H9 (cell line): ENCODE results near the gene FMN1. TPM values are rescaled to one million over a fixed set of nuclear protein-coding genes. Genes with fewer than 3 reads are reported as not detected.

Experiments
- DNase-seq: peaks from one replicate; pipeline ENCODE4 v3.0.0-alpha.2; 2017
- H2AFZ ChIP-seq: one replicate; pipeline ENCODE4 v1.6.1; 2013; ENCODE audit warnings: mild to moderate bottlenecking, low read length, control low read depth, moderate library complexity
- H2AK5ac ChIP-seq: 2 replicates; pipeline ENCODE4 v1.6.1; 2013; ENCODE audit warnings: low read length, control low read depth, mixed read lengths; ENCODE audit not compliant: insufficient read length
- H2BK120ac ChIP-seq: one replicate; pipeline ENCODE4 v1.6.1; 2013; ENCODE audit warnings: low read depth, mild to moderate bottlenecking, low read length, control low read depth, inconsistent platforms; ENCODE audit not compliant: poor library complexity, severe bottlenecking
- H2BK12ac ChIP-seq: 2 replicates; pipeline ENCODE4 v1.6.1; 2013; ENCODE audit warnings: low read length, control low read depth, mixed read lengths, low read depth; ENCODE audit not compliant: insufficient read length
- H2BK15ac ChIP-seq: 2 replicates; pipeline ENCODE4 v1.6.1; 2013; ENCODE audit warnings: low read depth, low read length, control low read depth
- H2BK20ac ChIP-seq: one replicate; pipeline ENCODE4 v1.6.1; 2013; ENCODE audit warnings: low read depth, mild to moderate bottlenecking, low read length, control low read depth, inconsistent platforms; ENCODE audit not compliant: poor library complexity, severe bottlenecking
- H2BK5ac ChIP-seq: 2 replicates; pipeline ENCODE4 v1.6.1; 2013; ENCODE audit warnings: low read length, control low read depth, mixed read lengths; ENCODE audit not compliant: insufficient read length
- H3K14ac ChIP-seq: 2 replicates; pipeline ENCODE4 v1.6.1; 2013; ENCODE audit warnings: low read length, control low read depth; ENCODE audit not compliant: insufficient read depth
- H3K18ac ChIP-seq: 2 replicates; pipeline ENCODE4 v1.6.1; 2013; ENCODE audit warnings: low read depth, mild to moderate bottlenecking, mixed read lengths, low read length, control low read depth; ENCODE audit not compliant: insufficient read length
- H3K23ac ChIP-seq: 2 replicates; pipeline ENCODE4 v1.6.1; 2013; ENCODE audit warnings: low read length, control low read depth, mixed read lengths, low read depth; ENCODE audit not compliant: insufficient read length
- H3K23me2 ChIP-seq: 2 replicates; pipeline ENCODE4 v1.6.1; 2013; ENCODE audit warnings: low read depth, mild to moderate bottlenecking, mixed read lengths, low read length, control low read depth; ENCODE audit not compliant: insufficient read length, poor library complexity, severe bottlenecking
- H3K27ac ChIP-seq: 2 replicates; pipeline ENCODE4 v1.5.1; 2013; ENCODE audit warnings: low read length, control low read depth, mixed read lengths, low read depth; ENCODE audit not compliant: insufficient read length
- H3K27me3 ChIP-seq: 2 replicates; pipeline ENCODE4 v1.6.1; 2013; ENCODE audit warnings: low read length, control low read depth, inconsistent platforms; ENCODE audit not compliant: insufficient read depth
- H3K4ac ChIP-seq: 2 replicates; pipeline ENCODE4 v1.6.1; 2013; ENCODE audit warnings: low read depth, mild to moderate bottlenecking, control low read depth, inconsistent platforms, low read length, moderate library complexity
- H3K4me1 ChIP-seq: 2 replicates; pipeline ENCODE4 v1.6.1; 2013; ENCODE audit warnings: low read length, control low read depth, inconsistent platforms; ENCODE audit not compliant: insufficient read depth
- H3K4me2 ChIP-seq: 2 replicates; pipeline ENCODE4 v1.6.1; 2013; ENCODE audit warnings: low read length, control low read depth, mixed read lengths; ENCODE audit not compliant: insufficient read length, insufficient read depth
- H3K56ac ChIP-seq: 2 replicates; pipeline ENCODE4 v1.6.1; 2013; ENCODE audit warnings: low read depth, mild to moderate bottlenecking, mixed read lengths, low read length, control low read depth; ENCODE audit not compliant: insufficient read length
- H3K79me1 ChIP-seq: 2 replicates; pipeline ENCODE4 v1.6.1; 2013; ENCODE audit warnings: low read depth, mild to moderate bottlenecking, moderate library complexity, low read length, control low read depth, inconsistent platforms; ENCODE audit not compliant: insufficient read depth, poor library complexity, severe bottlenecking
- H3K79me2 ChIP-seq: 2 replicates; pipeline ENCODE4 v1.6.1; 2013; ENCODE audit warnings: low read length, control low read depth, inconsistent platforms; ENCODE audit not compliant: insufficient read depth
- H3K9ac ChIP-seq: 2 replicates; pipeline ENCODE4 v1.6.1; 2013; ENCODE audit warnings: low read length, control low read depth, mixed read lengths; ENCODE audit not compliant: insufficient read length; ENCODE audit errors: extremely low read depth
- H3K9me3 ChIP-seq: one replicate; pipeline ENCODE4 v1.6.1; 2013; ENCODE audit warnings: low read depth, low read length, inconsistent platforms; ENCODE audit not compliant: control insufficient read depth
- H3T11ph ChIP-seq: one replicate; pipeline ENCODE4 v1.6.1; 2013; ENCODE audit warnings: mild to moderate bottlenecking, low read length, control low read depth, inconsistent platforms
- H4K20me1 ChIP-seq: one replicate; pipeline ENCODE4 v1.6.1; 2013; ENCODE audit not compliant: control insufficient read depth, insufficient read length, insufficient read depth
- H4K5ac ChIP-seq: 2 replicates; pipeline ENCODE4 v1.6.1; 2013; ENCODE audit warnings: low read depth, mild to moderate bottlenecking, mixed read lengths, low read length, control low read depth; ENCODE audit not compliant: insufficient read length
- H4K8ac ChIP-seq: replicated peaks from 2 replicates; pipeline ENCODE4 v1.6.1; 2013; ENCODE audit warnings: low read length, control low read depth, mixed read lengths, low read depth; ENCODE audit not compliant: insufficient read length
- H4K91ac ChIP-seq: 2 replicates; pipeline ENCODE4 v1.6.1; 2013; ENCODE audit warnings: low read depth, mild to moderate bottlenecking, moderate library complexity, mixed read lengths, low read length, control low read depth; ENCODE audit not compliant: insufficient read length
- H3K27ac Mint-ChIP-seq, 3 experiments: 2 replicates in 2 of 3; 3 replicates in 1 of 3; pipeline ENCODE4 v1.8.0; 2020 to 2021; ENCODE audit warnings: mixed read lengths in 3 of 3, mild to moderate bottlenecking in 1 of 3, moderate library complexity in 1 of 3
- H3K27me3 Mint-ChIP-seq: 2 replicates; pipeline ENCODE4 v1.8.0; 2021; ENCODE audit warnings: low read depth, mild to moderate bottlenecking, moderate library complexity, mixed read lengths
- H3K36me3 Mint-ChIP-seq, 3 experiments: 2 replicates in 2 of 3; 3 replicates in 1 of 3; pipeline ENCODE4 v1.8.0; 2020 to 2021; ENCODE audit warnings: low read depth in 3 of 3, mixed read lengths in 3 of 3; ENCODE audit not compliant: insufficient read depth in 1 of 3
- H3K4me1 Mint-ChIP-seq, 2 experiments: 2 replicates each; pipeline ENCODE4 v1.8.0; 2020; ENCODE audit warnings: mixed read lengths in 2 of 2
- H3K4me3 Mint-ChIP-seq, 2 experiments: 2 replicates in 1 of 2; 3 replicates in 1 of 2; pipeline ENCODE4 v1.8.0; 2020 to 2021; ENCODE audit warnings: mild to moderate bottlenecking in 2 of 2, mixed read lengths in 2 of 2, moderate library complexity in 1 of 2
- H3K9me3 Mint-ChIP-seq, 2 experiments: 2 replicates in 1 of 2; 3 replicates in 1 of 2; pipeline ENCODE4 v1.8.0; 2020; ENCODE audit warnings: mild to moderate bottlenecking in 2 of 2, mixed read lengths in 2 of 2, moderate library complexity in 1 of 2
- CTCF ChIP-seq: fragments of 200-600 bp; sonication (generic); conservative IDR thresholded peaks from 3 replicates; pipeline ENCODE4 v1.8.0; 2021; ENCODE audit warnings: antibody characterized with exemption, mild to moderate bottlenecking
- WGBS: extraction: QIAGEN DNeasy Blood & Tissue Kit; methylation state at CpG from one replicate; pipeline ENCODE4 v1.1.7; 2013; ENCODE audit warnings: missing lambda C conversion rate, low lambda C conversion rate, mixed read lengths; ENCODE audit not compliant: insufficient read length; ENCODE audit errors: extremely low coverage; 5-methylcytosine and 5-hydroxymethylcytosine counted together
- total RNA-seq: library from RNA; stranded (reverse); gene quantifications from 2 replicates; pipeline ENCODE4 v1.2.1, GENCODE V29; 2021

FMN1 gene
- total RNA-seq, 1 experiment from 2014 or later, result 1.9 TPM

GRCh38 chr15:33068007-33068481, 126.5 kb downstream of the FMN1 start:
- H3K79me1 ChIP-seq, result no peaks in the 10 kb centered on the region
- H3K56ac ChIP-seq, result no peak overlapping the region
- no peaks in the 10 kb centered on the region for H3K9me3 Mint-ChIP-seq
- no peaks in the 10 kb centered on the region for H3K27me3 ChIP-seq
- WGBS, result no CpG with 5 or more reads among the region's 14 CpGs
- H3K18ac ChIP-seq, result no peak overlapping the region
- H3K4me1 ChIP-seq, result peaks cover 23% of the 10 kb centered on the region
- no peak overlapping the region for H3K23ac ChIP-seq
- H3K79me2 ChIP-seq, result no peaks in the 10 kb centered on the region
- peak overlapping the region; percentile 32 for H3K14ac ChIP-seq
- no peaks in the 10 kb centered on the region for H4K20me1 ChIP-seq
- peak; percentile 76 for DNase-seq
- peak overlapping the region; percentile 29 for H2BK20ac ChIP-seq
- H2BK120ac ChIP-seq, result no peak overlapping the region
- peaks cover 6% of the 10 kb centered on the region for H3K23me2 ChIP-seq
- no peak for TF ChIP-seq CTCF
- peaks cover 0 to 1% (median 0%) of the 10 kb centered on the region in 3 experiments; a peak in 2 of 7 replicates for H3K36me3 Mint-ChIP-seq
- no peak overlapping the region for H3K9ac ChIP-seq
- H3K27ac ChIP-seq, result peak overlapping the region; percentile 56
- no peak overlapping the region for H3K4ac ChIP-seq
- H2AK5ac ChIP-seq, result peak overlapping the region; percentile 7
- H4K91ac ChIP-seq, result no peak overlapping the region
- H3K4me3 Mint-ChIP-seq, result peak overlapping the region; percentile 34 to 64; a peak in 4 of 5 replicates
- H3K27ac Mint-ChIP-seq, result peak overlapping the region in 2 of 3 experiments; percentile 78 to 96; a peak in 5 of 7 replicates
- no peak overlapping the region for H4K8ac ChIP-seq
- no peak overlapping the region for H4K5ac ChIP-seq
- no peak overlapping the region for H2BK15ac ChIP-seq
- H2BK12ac ChIP-seq, result no peak overlapping the region
- H3K27me3 Mint-ChIP-seq, result peaks cover 10% of the 10 kb centered on the region
- peak overlapping the region; percentile 22 for H2AFZ ChIP-seq
- H3K9me3 ChIP-seq, result no peaks in the 10 kb centered on the region
- H2BK5ac ChIP-seq, result no peak overlapping the region
- H3T11ph ChIP-seq, result no peak overlapping the region
- H3K4me2 ChIP-seq, result peak overlapping the region; percentile 66
- peaks cover 28 to 43% of the 10 kb centered on the region in 2 experiments for H3K4me1 Mint-ChIP-seq
